Mesendoderm (in vitro differentiated cells): ENCODE data around the gene ANKRD40CL.

Experiments used
- DNase-seq: peaks from one replicate; pipeline ENCODE4 v3.0.0; 2013
- H2AK5ac ChIP-seq: 2 replicates; pipeline ENCODE4 v1.6.1; 2013; ENCODE audit warnings: low read length, inconsistent platforms
- H2BK120ac ChIP-seq: 2 replicates; pipeline ENCODE4 v1.6.1; 2013; ENCODE audit warnings: low read depth, mild to moderate bottlenecking, low read length, moderate library complexity, mixed read lengths
- H2BK15ac ChIP-seq: replicated peaks from 2 replicates; pipeline ENCODE4 v1.6.1; 2013; ENCODE audit warnings: low read depth, mild to moderate bottlenecking, moderate library complexity
- H2BK5ac ChIP-seq: 2 replicates; pipeline ENCODE4 v1.6.1; 2013; ENCODE audit warnings: low read length, inconsistent platforms
- H3K18ac ChIP-seq: 2 replicates; pipeline ENCODE4 v1.6.1; 2013; ENCODE audit warnings: mild to moderate bottlenecking, low read length, mixed read lengths
- H3K23ac ChIP-seq: one replicate; pipeline ENCODE4 v1.6.1; 2013; ENCODE audit warnings: low read length
- H3K27ac ChIP-seq: 2 replicates; pipeline ENCODE4 v1.5.1; 2013; ENCODE audit warnings: low read depth, mild to moderate bottlenecking, inconsistent platforms, low read length, moderate library complexity
- H3K27me3 ChIP-seq: 2 replicates; pipeline ENCODE4 v1.6.1; 2013; ENCODE audit warnings: low read length, control low read depth, mild to moderate bottlenecking, inconsistent platforms; ENCODE audit not compliant: insufficient read depth, poor library complexity
- H3K36me3 ChIP-seq: 2 replicates; pipeline ENCODE4 v1.6.1; 2013; ENCODE audit warnings: low read length, inconsistent platforms; ENCODE audit not compliant: control insufficient read depth, insufficient read depth
- H3K4ac ChIP-seq: one replicate; pipeline ENCODE4 v1.6.1; 2013; ENCODE audit warnings: low read depth, mild to moderate bottlenecking, low read length, moderate library complexity
- H3K4me1 ChIP-seq: 2 replicates; pipeline ENCODE4 v1.6.1; 2013; ENCODE audit warnings: low read depth, low read length, inconsistent platforms; ENCODE audit not compliant: control insufficient read depth
- H3K4me2 ChIP-seq: 2 replicates; pipeline ENCODE4 v1.6.1; 2013; ENCODE audit warnings: low read length
- H3K4me3 ChIP-seq: 2 replicates; pipeline ENCODE4 v1.5.1; 2013; ENCODE audit warnings: mild to moderate bottlenecking, low read length
- H3K56ac ChIP-seq: one replicate; pipeline ENCODE4 v1.6.1; 2013; ENCODE audit warnings: low read length
- H3K79me1 ChIP-seq: 2 replicates; pipeline ENCODE4 v1.6.1; 2013; ENCODE audit warnings: low read length, inconsistent platforms
- H3K79me2 ChIP-seq: 2 replicates; pipeline ENCODE4 v1.6.1; 2013; ENCODE audit warnings: mild to moderate bottlenecking, low read length; ENCODE audit not compliant: control insufficient read depth, insufficient read depth
- H3K9ac ChIP-seq: 2 replicates; pipeline ENCODE4 v1.6.1; 2013; ENCODE audit warnings: low read length, inconsistent platforms
- H4K5ac ChIP-seq: one replicate; pipeline ENCODE4 v1.6.1; 2013; ENCODE audit warnings: low read length
- H4K8ac ChIP-seq: one replicate; pipeline ENCODE4 v1.6.1; 2013; ENCODE audit warnings: low read depth, mild to moderate bottlenecking, control low read depth, low read length, moderate library complexity
- WGBS: extraction: QIAGEN DNeasy Blood & Tissue Kit; methylation state at CpG from one replicate; pipeline ENCODE4 v1.1.7; 2013; ENCODE audit warnings: low lambda C conversion rate, missing lambda C conversion rate; ENCODE audit not compliant: insufficient coverage; ENCODE audit errors: extremely low coverage; 5-methylcytosine and 5-hydroxymethylcytosine counted together

The ANKRD40CL gene

DNA sequence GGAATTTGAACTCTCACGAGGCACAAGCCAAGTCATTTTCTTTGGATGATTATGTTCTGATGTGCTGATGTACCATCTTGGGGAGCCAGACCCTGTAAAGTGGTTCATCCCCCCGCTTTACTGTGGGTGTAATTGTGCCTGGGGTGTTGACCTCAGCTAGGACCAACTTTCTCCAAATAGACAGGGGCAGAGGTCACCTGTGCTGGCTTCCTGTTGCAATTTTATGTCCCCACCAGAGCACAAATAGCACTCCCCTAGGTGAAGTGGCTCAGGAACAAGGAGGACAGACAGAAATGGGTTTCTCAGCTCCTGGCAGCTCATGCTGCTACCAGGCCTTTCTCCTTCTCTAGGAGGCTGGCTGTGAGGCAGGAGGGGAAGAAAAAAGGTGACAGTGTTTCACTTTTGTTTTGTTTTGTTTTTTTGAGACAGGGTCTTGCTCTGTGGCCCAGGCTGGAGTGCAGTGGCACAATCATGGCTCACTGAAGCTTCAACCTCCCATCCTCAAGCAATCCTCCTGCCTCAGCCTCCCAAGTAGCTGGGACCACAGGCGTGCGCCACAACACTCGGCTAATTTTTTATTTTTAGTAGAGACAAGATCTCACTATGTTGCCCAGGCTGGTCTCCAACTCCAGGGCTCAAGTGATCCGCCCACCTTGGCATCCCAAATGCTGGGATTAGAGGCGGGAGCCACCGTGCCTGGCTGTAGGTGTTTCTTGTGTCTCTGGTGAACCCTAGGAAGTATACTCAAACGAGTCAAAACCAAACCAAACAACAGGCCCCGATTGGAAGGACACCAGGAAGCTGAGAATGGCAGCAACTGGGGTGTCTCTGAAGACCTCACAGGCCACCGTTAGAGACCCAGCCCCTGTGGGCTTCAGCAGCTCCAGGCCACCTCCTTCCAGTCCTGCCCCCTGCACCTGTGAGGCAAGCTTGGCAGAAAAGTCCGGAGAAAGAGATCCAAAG, 35.6 kb upstream of the ANKRD40CL start:
- Histone ChIP-seq H3K23ac (no peak overlapping the region), H3K4me2 (no peak overlapping the region), H4K8ac (no peak overlapping the region), H3K56ac (no peak overlapping the region), H3K36me3 (no peaks in the 10 kb centered on the region), H4K5ac (no peak overlapping the region), H3K4me1 (peaks cover 8% of the 10 kb centered on the region), H2BK5ac (no peak overlapping the region), H3K79me2 (no peaks in the 10 kb centered on the region), H3K79me1 (no peaks in the 10 kb centered on the region), H2BK120ac (no peak overlapping the region), H3K27me3 (no peaks in the 10 kb centered on the region), H3K9ac (no peak overlapping the region), H3K27ac (no peak overlapping the region), H2BK15ac (no peak overlapping the region), H2AK5ac (no peak overlapping the region), H3K4ac (no peak overlapping the region), H3K18ac (no peak overlapping the region), H3K4me3 (no peak overlapping the region)
- WGBS, result no CpG with 5 or more reads among the region's 12 CpGs
- DNase-seq, result no peak

DNA sequence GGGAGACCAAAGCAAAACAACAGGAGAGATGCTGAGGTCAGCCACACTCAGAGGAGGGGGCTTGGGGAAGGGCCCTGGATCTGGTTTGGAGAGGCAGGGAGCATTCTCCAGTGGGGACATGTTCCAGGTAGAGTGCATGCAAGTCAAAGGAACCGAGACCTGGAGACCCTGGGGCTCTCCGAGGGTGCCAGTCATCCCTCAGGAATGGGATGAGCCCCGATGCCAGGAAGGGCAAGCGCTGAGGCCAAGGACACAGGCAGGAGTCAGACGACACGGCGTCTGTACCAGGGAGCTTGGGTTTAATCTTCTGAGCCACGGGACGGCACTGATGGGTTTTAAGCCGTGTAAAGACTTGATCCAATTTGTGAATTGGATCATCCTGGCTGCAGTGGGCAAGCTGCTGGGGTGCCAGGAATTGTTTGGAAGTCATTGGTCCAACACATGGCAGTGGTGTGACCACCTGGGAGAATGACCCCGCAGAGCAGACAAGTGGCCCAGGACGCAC, 32.9 kb upstream of the ANKRD40CL start:
- Histone ChIP-seq H3K79me2 (no peaks in the 10 kb centered on the region), H3K4me3 (no peak overlapping the region), H2AK5ac (no peak overlapping the region), H2BK5ac (no peak overlapping the region), H2BK120ac (no peak overlapping the region), H4K8ac (no peak overlapping the region), H3K4me2 (no peak overlapping the region), H3K27ac (no peak overlapping the region), H3K18ac (no peak overlapping the region), H3K23ac (no peak overlapping the region), H4K5ac (no peak overlapping the region), H3K56ac (no peak overlapping the region), H2BK15ac (no peak overlapping the region), H3K4me1 (peaks cover 8% of the 10 kb centered on the region), H3K27me3 (no peaks in the 10 kb centered on the region), H3K4ac (no peak overlapping the region), H3K36me3 (no peaks in the 10 kb centered on the region), H3K79me1 (no peaks in the 10 kb centered on the region), H3K9ac (no peak overlapping the region)
- WGBS, result no CpG with 5 or more reads among the region's 12 CpGs
- DNase-seq, result no peak

GRCh38 chr17:50799582-50799981, 32.3 kb upstream of the ANKRD40CL start:
- H2BK120ac ChIP-seq, result no peak overlapping the region
- no peak overlapping the region for H3K18ac ChIP-seq
- H3K27me3 ChIP-seq, result no peaks in the 10 kb centered on the region
- H3K27ac ChIP-seq, result no peak overlapping the region
- H2BK5ac ChIP-seq, result no peak overlapping the region
- WGBS, result no CpG with 5 or more reads among the region's 9 CpGs
- peak; percentile 35 for DNase-seq
- no peak overlapping the region for H3K56ac ChIP-seq
- H2BK15ac ChIP-seq, result no peak overlapping the region
- no peaks in the 10 kb centered on the region for H3K79me2 ChIP-seq
- H2AK5ac ChIP-seq, result no peak overlapping the region
- H3K79me1 ChIP-seq, result no peaks in the 10 kb centered on the region
- H3K36me3 ChIP-seq, result no peaks in the 10 kb centered on the region
- H4K5ac ChIP-seq, result no peak overlapping the region
- H4K8ac ChIP-seq, result no peak overlapping the region
- H3K23ac ChIP-seq, result no peak overlapping the region
- H3K9ac ChIP-seq, result no peak overlapping the region
- H3K4me3 ChIP-seq, result no peak overlapping the region
- H3K4me1 ChIP-seq, result peaks cover 8% of the 10 kb centered on the region
- H3K4ac ChIP-seq, result no peak overlapping the region
- H3K4me2 ChIP-seq, result no peak overlapping the region

GRCh38 chr17:50798424-50799288, 31.3 kb upstream of the ANKRD40CL start:
- Histone ChIP-seq H2AK5ac (no peak overlapping the region), H3K79me1 (no peaks in the 10 kb centered on the region), H3K18ac (no peak overlapping the region), H3K79me2 (no peaks in the 10 kb centered on the region), H2BK15ac (no peak overlapping the region), H3K36me3 (no peaks in the 10 kb centered on the region), H3K9ac (peak overlapping the region; percentile 2), H3K56ac (peak overlapping the region; percentile 9), H4K5ac (no peak overlapping the region), H3K23ac (no peak overlapping the region), H3K27me3 (no peaks in the 10 kb centered on the region), H3K4me1 (peaks cover 8% of the 10 kb centered on the region), H4K8ac (no peak overlapping the region), H3K4me2 (no peak overlapping the region), H3K4me3 (no peak overlapping the region), H2BK120ac (no peak overlapping the region), H3K27ac (no peak overlapping the region), H2BK5ac (no peak overlapping the region), H3K4ac (no peak overlapping the region)
- DNase-seq, result peak; percentile 65
- WGBS, result no CpG with 5 or more reads among the region's 19 CpGs

DNA sequence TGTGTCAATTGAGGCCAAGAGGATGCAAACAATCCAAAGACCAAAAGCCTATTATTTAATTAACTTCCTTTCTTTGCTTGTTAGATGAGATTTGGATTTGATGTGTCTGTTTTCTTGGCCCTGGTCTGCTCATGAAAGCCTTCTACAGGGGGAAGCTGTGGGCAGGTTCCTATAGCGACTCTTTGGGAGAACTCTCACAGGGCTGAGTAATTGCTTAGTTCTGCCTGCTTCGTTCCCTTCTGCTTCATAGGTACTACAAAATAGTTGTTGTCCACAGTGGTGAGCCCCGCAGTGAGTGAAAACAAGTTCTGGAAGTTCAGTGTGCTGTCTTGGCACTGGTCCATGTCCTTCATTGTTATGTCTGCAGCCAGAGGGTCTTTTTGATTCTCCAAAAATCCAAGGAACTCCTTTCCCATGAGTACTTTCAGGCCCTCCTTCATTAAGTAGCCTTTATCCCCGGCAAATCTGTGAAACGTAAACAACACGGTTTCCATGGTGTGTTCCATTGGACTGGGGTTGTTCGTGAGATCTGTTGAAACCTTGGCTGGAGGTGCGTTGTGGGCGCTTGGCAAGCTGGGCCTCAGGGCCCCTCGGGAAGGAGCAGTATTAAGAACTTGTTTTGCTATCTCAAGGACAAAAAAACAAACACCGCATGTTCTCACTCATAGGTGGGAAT, 30.0 kb upstream of the ANKRD40CL start:
- Histone ChIP-seq H3K4ac (no peak overlapping the region), H2BK120ac (no peak overlapping the region), H3K18ac (no peak overlapping the region), H2BK5ac (no peak overlapping the region), H3K79me1 (no peaks in the 10 kb centered on the region), H3K56ac (no peak overlapping the region), H3K4me2 (no peak overlapping the region), H3K79me2 (no peaks in the 10 kb centered on the region), H3K27me3 (no peaks in the 10 kb centered on the region), H3K23ac (no peak overlapping the region), H3K4me1 (peaks cover 8% of the 10 kb centered on the region), H4K8ac (no peak overlapping the region), H2BK15ac (no peak overlapping the region), H3K9ac (no peak overlapping the region), H3K27ac (no peak overlapping the region), H3K36me3 (no peaks in the 10 kb centered on the region), H3K4me3 (no peak overlapping the region), H2AK5ac (no peak overlapping the region), H4K5ac (no peak overlapping the region)
- WGBS, result no CpG with 5 or more reads among the region's 11 CpGs
- DNase-seq, result peak; percentile 41
